DMS114 treated with DMSO at 0.1 percent for 48 hours (cell line): ENCODE measurements around the gene GPR62.
"Not testable (repeated sequence)": the region's sequence is repeated elsewhere in the genome, so short reads cannot be mapped to it uniquely, and the experiment has no call there.

ENCODE experiments used
- DNase-seq: peaks from one replicate; lab custom pipeline; 2025; ENCODE audit not compliant: unreplicated experiment; lab: John Stamatoyannopoulos, UW

GPR62 gene, protein sequence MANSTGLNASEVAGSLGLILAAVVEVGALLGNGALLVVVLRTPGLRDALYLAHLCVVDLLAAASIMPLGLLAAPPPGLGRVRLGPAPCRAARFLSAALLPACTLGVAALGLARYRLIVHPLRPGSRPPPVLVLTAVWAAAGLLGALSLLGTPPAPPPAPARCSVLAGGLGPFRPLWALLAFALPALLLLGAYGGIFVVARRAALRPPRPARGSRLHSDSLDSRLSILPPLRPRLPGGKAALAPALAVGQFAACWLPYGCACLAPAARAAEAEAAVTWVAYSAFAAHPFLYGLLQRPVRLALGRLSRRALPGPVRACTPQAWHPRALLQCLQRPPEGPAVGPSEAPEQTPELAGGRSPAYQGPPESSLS

DNA sequence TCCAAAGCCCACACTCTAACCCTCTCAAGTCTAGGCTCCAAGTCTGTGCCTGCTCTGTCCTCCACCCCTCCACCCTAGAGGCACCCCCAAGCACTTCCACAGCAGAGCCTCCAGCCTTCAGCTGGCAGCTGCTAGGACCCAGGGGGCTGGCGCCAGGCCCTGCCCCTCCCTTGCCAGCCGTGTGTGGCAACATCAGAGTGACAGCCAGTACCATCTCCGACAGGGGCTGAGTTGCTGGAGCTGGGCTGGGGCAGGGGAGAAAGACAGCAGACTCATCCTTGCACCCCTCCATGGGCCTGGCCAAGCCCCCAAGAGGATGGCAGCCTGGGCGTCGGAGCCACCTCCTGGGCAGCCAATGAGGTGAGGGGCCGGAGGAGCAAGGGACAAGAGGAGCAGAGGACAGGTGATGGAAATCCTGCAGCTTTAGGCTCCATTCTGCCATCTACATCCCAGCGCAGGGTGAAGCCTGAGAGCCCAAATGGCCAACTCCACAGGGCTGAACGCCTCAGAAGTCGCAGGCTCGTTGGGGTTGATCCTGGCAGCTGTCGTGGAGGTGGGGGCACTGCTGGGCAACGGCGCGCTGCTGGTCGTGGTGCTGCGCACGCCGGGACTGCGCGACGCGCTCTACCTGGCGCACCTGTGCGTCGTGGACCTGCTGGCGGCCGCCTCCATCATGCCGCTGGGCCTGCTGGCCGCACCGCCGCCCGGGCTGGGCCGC is at the start of gene GPR62:
TSS of gene GPR62 (plus strand) at position 207 of the 718 bp plus-strand sequence. CDS start at position 479, 272 bp downstream.
- no peak for DNase-seq

DNA sequence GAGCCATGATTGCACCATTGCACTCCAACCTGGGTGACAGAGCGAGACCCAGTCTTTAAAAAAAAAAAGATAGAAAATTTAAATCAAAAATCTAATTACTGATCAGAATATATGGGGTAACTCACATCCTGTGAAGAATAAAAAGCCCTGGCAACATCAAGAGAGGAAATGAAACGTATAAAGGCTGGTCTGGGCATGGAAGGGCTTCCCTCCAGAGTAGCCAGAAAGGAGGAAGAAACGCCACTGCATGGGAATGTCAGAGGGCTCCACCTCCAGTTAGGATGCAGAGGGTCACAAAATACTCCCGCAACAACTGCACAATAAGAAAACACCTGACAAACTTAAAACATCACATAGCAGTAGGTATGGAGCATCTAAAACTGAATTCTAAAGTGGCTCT is 47.2 kb upstream of the GPR62 start:
- DNase-seq: no peak

DNA sequence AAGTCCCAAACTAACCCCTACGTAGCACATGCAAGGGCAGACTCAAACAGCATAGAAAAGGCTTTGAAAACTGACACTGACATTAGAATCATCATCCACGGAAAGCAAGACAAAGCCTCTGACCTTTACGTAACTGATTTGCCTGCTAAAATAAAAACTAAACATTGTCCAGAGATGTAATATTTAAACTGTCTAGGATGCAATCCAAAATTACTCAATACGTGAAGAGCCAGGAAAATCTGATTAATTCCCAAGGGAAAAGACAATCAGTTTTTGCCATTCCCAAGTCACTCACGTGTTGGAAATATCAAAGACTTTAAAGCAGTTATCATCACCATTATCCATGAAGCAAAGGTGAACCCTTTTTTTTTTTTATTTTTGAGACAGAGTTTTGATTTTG is 38.8 kb upstream of the GPR62 start:
- DNase-seq: no peak

DNA sequence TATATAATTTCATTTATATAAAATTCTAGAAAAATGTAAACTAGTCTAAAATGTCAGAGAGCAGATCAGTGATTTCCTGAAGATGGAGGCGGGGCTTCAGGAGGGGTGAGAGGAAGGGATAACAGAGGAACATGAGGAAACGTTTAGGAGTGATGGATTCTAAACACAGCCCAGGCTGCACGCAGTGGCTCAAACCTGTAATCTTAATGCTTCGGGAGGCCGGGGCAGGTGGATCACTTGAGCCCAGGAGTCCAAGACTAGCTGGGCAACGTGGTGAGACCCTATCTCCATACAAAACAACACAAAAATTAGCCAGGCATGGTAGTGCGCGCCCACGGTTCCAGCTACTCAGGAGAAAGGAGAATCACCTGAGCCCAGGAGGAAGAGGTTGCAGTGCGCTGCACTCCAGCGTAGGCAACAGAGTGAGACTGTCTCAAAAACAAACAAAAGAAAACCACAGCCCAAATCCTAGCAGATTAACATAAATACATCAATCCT is 34.1 kb upstream of the GPR62 start:
- DNase-seq: no peak

DNA sequence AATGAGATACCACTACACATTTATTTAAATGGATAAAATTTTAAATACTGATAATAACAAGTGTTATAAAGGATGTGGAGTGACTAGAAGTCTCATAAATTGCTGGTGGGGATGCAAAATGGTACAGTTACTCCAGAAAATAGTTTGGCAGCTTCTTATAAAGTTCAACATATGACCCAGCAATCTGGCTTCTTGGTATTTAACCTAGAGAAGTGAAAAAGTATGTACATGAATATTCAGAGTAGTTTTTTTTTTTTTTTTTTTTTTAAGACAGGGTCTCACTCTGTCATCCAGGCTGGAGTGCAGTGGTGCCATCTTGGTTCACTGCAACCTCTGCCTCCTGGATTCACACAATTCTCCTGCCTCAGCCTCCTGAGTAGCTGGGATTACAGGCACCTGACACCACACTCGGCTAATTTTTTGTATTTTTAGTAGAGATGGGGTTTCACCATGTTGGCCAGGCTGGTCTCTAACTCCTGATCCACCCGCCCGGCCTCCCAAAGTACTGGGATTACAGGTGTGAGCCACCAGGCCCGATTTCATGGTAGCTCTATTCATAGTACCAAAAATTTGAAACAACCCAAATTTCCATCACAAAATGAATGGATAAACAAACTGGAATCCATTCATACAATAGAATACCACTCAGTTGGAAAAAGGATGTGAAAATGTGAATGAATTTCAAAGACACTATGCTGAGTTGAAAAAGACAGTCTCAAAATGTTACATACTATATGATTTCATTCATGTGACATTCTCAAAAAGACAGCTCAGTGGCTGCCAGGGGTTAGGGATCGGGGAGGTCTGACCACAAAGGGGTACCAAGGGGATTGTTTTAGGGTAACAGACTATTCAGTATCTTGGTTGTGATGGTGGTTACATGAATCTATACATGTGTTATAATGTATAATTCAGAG is 27.9 kb upstream of the GPR62 start:
- no peak for DNase-seq

DNA sequence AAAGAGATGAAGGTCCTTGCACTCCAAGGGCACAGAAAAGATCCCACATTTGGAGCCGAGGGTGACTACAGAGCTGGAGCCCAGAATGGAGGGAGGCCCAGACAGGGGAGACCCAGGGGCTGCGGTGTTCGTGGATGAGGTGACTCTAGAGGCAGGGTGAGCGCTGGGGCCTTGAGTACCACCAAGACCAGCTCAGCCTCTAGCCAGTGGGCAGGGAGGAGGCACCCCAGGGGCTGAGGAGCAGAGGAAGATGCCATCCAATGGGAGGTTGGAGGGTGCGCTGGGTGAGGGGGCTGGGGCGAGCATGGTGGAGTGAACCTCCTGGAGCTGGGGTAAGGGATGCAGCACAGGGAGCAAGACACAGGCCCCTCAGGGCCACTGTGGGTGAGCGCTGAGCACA is 26.7 kb upstream of the GPR62 start:
- DNase-seq: no peak

DNA sequence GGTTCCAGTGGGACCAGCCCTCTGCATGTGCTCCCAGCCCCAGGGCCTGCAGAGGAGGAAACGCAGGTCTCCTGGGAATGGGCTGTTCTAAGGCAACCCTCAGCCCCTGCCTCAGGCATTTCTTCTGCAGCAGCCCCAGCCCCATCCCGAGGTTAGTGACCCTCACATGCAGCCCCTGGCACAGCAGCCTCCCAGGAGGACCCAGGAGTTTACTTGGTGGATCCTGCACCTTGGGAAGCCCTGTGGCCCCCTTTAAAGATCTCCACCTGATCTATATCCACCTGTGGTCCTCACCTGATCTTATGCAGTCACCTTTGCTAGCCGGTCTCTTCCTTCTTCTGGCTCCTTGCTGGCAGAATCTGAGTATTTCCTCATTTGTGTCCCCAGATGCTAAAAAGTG is 26.2 kb upstream of the GPR62 start:
- not testable (repeated sequence) for DNase-seq

DNA sequence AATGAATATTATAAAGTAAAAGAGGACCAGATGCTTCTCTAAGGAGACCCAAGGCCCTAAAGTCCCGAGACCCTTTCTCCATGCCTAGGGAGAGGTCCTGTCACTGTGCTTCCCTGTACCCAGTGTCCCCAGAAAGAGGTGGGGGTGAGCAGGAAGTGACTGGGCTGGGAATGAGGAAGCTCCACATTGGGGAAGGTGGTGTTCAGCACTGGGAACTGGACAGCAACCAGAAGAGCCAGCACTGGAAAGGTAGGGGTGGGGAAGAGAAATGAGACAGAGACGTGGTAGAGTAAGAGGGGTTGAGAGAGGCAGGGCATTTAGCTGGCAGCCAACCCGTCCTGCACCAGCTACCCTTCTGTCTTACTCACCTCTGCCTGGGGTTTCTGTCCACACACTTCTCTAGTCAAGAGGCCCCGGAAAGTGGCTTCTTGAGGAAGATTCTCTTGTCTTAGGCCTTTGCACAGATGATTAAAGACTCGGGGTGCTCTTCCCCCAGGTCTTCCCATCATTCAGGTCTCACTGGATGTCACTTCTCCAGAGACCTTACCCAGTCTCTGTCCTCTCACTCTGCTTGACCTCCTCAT is 25.7 kb upstream of the GPR62 start:
- no peak for DNase-seq

DNA sequence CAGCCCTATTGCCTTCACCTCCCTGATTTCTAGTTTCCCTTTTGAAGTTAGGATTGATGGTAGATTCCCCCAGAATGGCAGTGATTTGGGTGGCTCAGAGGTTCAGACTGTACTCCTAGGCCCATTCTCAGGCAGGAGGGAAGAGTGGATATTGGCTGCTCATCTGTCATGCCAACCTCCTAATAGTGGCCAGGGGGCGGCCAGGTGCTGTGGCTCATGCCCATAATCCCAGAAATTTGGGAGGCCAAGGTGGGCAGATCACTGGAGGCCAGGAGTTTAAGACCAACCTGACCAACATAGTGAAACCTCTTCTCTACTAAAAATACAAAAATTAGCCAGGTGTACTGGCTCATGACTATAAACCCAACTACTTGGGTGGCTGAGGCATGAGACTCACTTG is 24.7 kb upstream of the GPR62 start:
- no peak for DNase-seq

DNA sequence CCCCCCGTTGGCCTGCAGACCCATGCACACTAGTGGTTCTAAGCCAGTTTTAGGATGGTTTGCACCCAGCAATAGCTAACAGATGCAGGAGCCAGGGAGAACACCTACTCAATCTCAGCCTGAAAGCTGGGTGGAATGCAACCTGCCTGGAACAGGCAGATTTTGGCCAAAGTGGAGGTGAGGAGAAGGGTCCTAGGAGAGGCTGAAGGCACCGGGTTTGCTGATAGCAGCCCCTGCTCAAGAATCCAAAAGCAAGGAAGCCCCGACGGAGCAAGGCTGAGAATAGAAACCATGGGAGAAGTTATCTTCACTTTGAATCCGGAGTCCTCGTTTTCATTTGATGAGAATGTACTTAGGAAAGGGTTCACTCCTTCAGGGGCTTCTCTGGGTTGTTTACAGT is 23.4 kb upstream of the GPR62 start:
- no peak for DNase-seq

DNA sequence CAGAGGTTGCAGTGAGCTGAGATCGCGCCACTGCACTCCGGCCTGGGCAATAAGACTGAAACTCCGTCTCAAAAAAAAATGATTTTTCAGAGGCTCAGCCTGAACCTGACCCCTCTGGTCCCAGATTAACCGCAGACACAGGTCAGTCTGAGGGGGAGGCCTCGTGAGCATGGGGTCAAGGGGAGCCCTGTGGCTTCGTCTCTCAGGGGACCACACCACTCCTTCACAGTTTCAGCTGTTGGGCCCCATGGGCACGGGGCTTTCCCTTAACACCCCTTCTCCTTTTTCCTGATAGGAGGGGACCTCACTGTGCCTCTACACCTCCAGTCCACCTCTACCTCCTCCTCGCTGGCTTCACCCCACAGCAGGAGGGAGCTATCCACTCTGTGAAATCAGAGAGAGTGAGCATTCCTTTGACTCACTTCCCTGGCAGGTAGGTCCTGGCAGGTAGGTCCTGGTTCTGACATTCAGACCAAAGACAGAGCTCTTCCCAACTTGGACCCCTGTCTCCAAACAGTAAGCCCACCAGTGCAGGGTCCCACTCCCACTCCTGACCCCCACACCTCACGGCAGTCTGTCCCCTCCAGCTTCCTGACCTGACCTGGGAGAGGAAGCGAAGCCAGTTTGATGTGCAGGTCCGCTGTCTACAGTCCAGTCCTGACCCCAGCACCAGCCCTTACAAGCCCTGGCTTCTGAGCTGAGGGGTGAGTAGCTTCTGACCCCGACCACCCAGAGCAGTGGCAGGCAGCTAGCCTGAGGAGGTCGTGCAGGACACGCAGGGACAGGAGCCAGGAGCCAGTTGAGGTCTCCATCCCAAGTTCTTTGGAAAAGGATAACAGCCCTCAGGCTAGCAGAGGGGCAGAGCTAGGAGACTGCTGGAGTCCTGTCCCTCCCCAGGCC is 22.5 kb upstream of the GPR62 start:
- no peak for DNase-seq

DNA sequence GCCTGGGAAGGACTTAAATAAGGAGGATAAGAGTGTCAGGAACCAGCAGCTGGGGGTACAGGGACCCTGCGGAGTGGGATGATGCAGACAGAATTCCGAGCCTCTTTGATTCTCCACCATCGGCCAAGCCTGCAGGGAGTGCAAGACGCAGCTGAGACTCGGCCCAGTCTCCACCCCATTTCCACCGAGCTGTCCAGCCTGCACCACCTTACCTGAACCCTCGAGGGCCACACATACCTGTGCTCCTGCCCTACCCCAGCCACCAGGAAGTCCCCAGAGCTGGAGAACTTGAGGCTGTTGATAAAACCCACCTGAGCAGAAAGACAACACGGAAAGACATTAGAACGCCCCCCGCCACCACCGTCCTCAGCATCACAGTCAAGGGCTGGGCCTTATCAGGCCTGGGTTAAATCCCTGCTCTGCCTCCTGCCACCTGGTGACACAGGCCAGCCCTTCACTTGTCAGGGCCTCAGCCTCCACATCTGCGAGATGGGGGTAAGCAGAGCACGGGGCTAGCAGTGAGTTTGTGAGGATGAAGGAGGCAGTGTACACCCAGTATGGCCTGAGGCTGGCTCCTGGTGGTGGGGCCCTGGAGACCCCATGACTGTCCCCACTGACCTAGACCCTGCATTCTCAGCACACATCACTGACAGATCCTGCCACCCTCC is 21.6 kb upstream of the GPR62 start:
- no peak for DNase-seq

DNA sequence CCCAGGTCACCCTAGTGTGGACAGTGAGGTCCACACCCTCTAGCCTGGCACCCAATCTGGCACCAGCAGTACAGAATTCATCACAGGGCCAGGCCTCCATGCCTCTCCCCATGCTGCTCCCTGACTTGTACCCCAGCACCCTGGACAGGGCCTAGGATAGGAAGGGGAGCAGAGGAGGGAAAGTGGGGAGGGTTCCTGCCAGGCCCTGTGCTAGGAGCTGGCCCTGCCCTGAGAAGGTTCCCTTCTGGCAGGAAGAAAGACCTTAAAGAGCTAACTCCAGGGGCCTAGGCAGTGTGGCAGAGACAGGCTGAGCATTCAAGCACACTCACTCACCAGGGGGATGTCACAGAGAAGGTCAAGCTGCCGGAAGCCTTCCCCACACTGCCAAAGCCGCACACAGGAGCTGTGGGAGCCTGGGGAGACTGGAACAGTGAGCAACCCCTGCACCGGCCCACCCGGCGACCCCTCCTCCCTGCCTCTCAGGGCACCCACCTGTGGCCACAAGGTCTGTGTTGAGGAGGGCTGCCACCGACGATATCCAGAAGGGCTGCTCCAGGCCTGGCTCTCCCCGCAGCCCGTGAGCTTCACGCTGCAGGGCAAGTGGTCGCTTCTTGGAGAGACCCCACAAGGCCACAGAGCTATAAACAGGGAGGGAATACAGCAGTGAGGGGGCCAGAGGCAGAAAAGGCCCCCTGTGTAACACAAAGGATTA is 20.9 kb upstream of the GPR62 start:
- no peak for DNase-seq

DNA sequence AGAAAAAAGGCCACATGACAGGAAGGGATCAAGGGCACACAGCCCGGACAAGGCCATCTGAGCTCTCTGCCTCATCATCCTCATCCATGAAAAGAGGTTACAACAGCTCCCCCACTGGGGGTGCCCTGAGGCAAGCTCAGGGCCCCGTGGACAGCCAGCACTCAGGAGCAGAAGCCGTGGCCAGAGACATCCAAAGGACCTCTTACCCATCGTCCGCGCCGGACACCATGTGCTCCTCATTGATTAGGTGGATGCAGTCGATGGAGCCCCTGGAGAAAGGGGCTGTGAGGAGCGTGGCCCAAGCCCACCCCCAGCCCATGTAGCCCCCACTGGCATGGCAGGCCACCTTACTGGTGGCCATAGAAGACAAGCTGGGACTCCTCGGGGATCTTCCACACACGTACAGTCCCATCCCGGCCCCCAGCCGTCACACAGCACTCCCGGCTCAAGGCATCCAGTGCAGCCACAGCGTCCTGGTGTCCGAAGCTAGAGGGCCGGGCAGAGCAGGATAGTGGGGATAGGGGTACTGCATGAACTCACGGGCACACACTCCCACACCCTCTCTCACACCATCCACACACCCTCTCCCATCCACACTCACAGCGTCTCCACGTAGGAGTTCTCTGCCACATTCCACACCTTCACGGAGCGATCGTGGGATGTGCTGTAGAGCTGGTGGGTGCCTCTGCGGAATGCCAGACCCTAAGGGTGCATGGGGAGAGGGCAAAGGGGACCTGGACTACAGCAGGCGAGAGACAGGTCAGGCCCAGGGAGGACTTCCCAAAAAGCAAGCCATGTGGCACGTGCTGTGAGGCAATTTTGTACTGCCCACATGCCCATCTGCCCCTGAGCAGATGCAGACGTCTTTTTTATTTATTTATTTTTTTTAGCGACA is 19.9 kb upstream of the GPR62 start:
- DNase-seq: no peak

DNA sequence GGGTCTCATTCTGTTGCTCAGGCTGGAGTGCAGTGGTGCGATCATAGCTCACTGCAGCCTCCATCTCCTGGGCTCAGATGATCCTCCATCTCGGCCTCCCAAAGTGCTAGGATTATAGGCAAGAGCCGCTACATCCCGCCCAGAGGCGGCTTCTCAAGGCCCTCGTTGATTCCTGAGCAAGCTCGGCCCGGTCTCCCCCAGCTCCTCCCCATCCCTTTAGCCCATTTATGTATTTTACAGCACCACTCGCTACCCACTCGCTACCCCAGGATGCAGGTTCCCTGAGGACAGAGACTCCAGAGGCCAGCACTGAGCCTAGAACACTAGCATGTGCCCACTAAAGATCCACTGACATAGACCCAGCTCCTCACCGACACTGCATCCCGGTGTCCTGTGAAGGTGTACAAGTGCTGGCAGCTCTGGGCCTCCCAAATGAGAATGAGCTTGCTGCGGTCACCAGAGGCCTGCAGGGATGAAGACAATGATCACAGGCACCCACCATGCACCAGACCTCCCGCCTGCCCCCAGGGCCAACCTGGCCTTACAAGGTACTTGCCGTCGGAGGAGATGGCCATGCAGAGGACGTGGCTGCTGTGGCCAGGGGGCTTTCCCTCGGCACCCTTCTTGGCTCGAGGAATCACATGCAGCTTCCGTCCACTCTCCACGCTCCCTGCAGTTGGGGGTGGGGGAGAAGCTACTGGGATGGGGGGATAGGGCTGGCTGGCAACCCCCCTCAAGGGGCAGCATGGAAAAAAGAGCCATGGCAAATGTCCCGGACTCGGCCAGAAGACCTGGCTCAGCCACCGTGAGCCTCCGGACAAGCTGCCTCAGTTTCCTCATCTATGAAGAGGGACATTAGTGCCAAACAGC is 19.1 kb upstream of the GPR62 start:
- no peak for DNase-seq

DNA sequence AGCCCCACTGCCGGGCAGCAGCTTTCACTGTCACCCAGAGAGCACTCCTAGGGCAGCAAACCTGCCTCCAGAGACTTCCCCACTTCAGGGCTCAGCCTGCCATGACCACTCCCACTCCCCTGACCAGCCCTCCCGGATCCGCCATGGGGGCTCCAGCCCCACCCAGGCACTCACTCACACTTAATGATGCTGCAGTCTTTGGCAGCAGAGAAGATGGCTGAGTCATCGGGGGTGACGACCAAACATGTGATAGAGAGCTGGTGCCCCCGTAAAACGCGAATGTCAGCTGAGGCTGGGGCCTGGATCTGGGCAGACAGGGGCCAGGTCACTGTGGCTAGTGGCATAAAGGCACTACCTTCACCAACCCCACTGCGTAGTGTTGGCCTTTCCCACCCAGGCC is 18.2 kb upstream of the GPR62 start:
- no peak for DNase-seq
